Measurements from ENCODE around the gene ZNF326. TPM values are rescaled to one million over a fixed set of nuclear protein-coding genes. Genes with fewer than 3 reads are reported as not detected.

Gene ZNF326
- total and polyA plus RNA-seq, 2 of the 8 experiments (the other 6 are each of a cell fraction or from before 2014, with no cell fraction given), result 12.2 to 30.6 TPM

- Histone ChIP-seq H2BK120ac (replicated peaks; ENCODE audit: low read depth, low read length) (no peak overlapping the region), H3K4me1 (replicated peaks in 1 of 4; ENCODE audit: control insufficient read depth in 3 of 4, insufficient read depth in 4 of 4, low read length in 3 of 4) (peaks cover 0 to 3% (median 3%) of the 10 kb centered on the region in 4 experiments; a peak in 4 of 7 replicates), H3K27me3 (replicated peaks in 1 of 4; ENCODE audit: control insufficient read depth in 3 of 4, extremely low read depth in 1 of 4, insufficient read depth in 3 of 4, low read length in 3 of 4) (no peaks in the 10 kb centered on the region), H3K18ac (ENCODE audit: extremely low read depth, low read length) (no peak overlapping the region), H3K14ac (ENCODE audit: insufficient read length) (no peak overlapping the region), H3K4ac (replicated peaks; ENCODE audit: insufficient read length, low read depth, low read length) (no peak overlapping the region), H3K36me3 (ENCODE audit: control insufficient read depth in 2 of 4, insufficient read depth in 4 of 4, low read length in 3 of 4) (no peaks in the 10 kb centered on the region), H4K5ac (ENCODE audit: insufficient read length, low read depth, low read length) (no peak overlapping the region), H4K91ac (replicated peaks; ENCODE audit: insufficient read length, low read length) (no peak overlapping the region), H2BK12ac (ENCODE audit: low read depth, low read length) (no peak overlapping the region), H3K79me2 (ENCODE audit: control insufficient read depth in 1 of 2, insufficient read depth in 2 of 2, low read length in 2 of 2) (no peaks in the 10 kb centered on the region), H2BK15ac (ENCODE audit: low read length) (no peak overlapping the region), H3K23me2 (ENCODE audit: low read depth, low read length) (no peaks in the 10 kb centered on the region), H3K9me3 (ENCODE audit: insufficient read depth in 2 of 2, low read depth in 1 of 2, low read length in 1 of 2) (peaks cover 0 to 3% of the 10 kb centered on the region in 2 experiments; a peak in 2 of 4 replicates), H2BK5ac (ENCODE audit: low read depth, low read length) (no peak overlapping the region), H3K56ac (replicated peaks; ENCODE audit: insufficient read length, low read depth, low read length) (no peak overlapping the region), H3K23ac (ENCODE audit: insufficient read length) (no peak overlapping the region), H4K20me1 (replicated peaks in 1 of 2; ENCODE audit: control insufficient read depth in 1 of 2, insufficient read depth in 2 of 2, low read length in 2 of 2) (no peaks in the 10 kb centered on the region), H2AFZ (ENCODE audit: low read length) (no peak overlapping the region), H3K4me3 (ENCODE audit: extremely low read depth in 1 of 4, insufficient read depth in 2 of 4, low read depth in 3 of 4, low read length in 4 of 4) (no peak overlapping the region), H2AK5ac (ENCODE audit: low read depth, low read length) (no peak overlapping the region), H3K27ac (ENCODE audit: low read depth, low read length) (no peak overlapping the region), H3K79me1 (ENCODE audit: low read depth, low read length) (no peaks in the 10 kb centered on the region), H3K4me2 (ENCODE audit: insufficient read depth in 1 of 2, low read depth in 2 of 2, low read length in 2 of 2) (no peak overlapping the region), H2BK20ac (ENCODE audit: low read length) (no peak overlapping the region), H4K8ac (ENCODE audit: extremely low read depth, insufficient read depth, low read length) (no peak overlapping the region), H3K9ac (replicated peaks in 1 of 4; ENCODE audit: extremely low read depth in 1 of 4, low read depth in 3 of 4, low read length in 3 of 4) (no peak overlapping the region)
- ChIA-PET POLR2A (ENCODE audit: partially characterized antibody) (interaction anchor here (0.6 kb wide), 1 partner anchor 18 kb away, joined by 3 read pairs; no protein-coding TSS in a partner anchor), CTCF (ENCODE audit: partially characterized antibody) (interaction anchor here (0.8 kb wide), 1 partner anchor 11 kb away, joined by 3 read pairs; no protein-coding TSS in a partner anchor)
- 91% methylated on average over 2 of the region's 2 CpGs; no CpG with 5 or more reads in 1 of the 2 experiments for WGBS, 2 experiments (ENCODE audit: extremely low coverage in 1 of 2, insufficient coverage in 1 of 2, insufficient read length in 1 of 2, insufficient replicate concordance in 2 of 2, low coverage in 1 of 2, low lambda C conversion rate in 2 of 2, missing lambda C conversion rate in 1 of 2)
- no peak for DNase-seq (ENCODE audit: low read depth in 1 of 2, low spot score in 2 of 2)
- FAIRE-seq, result no peak
- no peak for TF ChIP-seq BCL11A (IDR thresholded peaks at IDR 0.05; ENCODE audit: low read depth in 2 of 2, low read length in 2 of 2)
- no peak for TF ChIP-seq EZH2 (IDR thresholded peaks at IDR 0.05; ENCODE audit: low read depth, low read length, severe bottlenecking)
- no peak for TF ChIP-seq GABPA (IDR thresholded peaks at IDR 0.05; ENCODE audit: borderline replicate concordance, insufficient read depth, low read length)
- TF ChIP-seq PHF8 (conservative IDR thresholded peaks at IDR 0.05; ENCODE audit: low read depth, low read length), result no peak
- no peak for TF ChIP-seq SRF (IDR thresholded peaks at IDR 0.05; ENCODE audit: low read depth, low read length)
- TF ChIP-seq SP4 (IDR thresholded peaks at IDR 0.05; ENCODE audit: low read length), result no peak
- TF ChIP-seq SIX5 (IDR thresholded peaks at IDR 0.05; ENCODE audit: low read depth, low read length), result no peak
- no peak for TF ChIP-seq POLR2AphosphoS5 (IDR thresholded peaks at IDR 0.05; ENCODE audit: low read depth, low read length)
- no peak for TF ChIP-seq SUZ12 (IDR thresholded peaks at IDR 0.05; ENCODE audit: low read length)
- no peak for TF ChIP-seq BACH1 (IDR thresholded peaks at IDR 0.05; ENCODE audit: low read length)
- TF ChIP-seq USF2 (IDR thresholded peaks at IDR 0.05; ENCODE audit: low read length), result no peak
- TF ChIP-seq HDAC2 (IDR thresholded peaks at IDR 0.05; ENCODE audit: borderline replicate concordance in 1 of 2, low read depth in 2 of 2, low read length in 2 of 2), result no peak
- no peak for TF ChIP-seq FOSL1 (IDR thresholded peaks at IDR 0.05; ENCODE audit: insufficient read depth, low read depth, low read length)
Observed at GRCh38 chr1:89959719-89960118, 35.2 kb upstream of the ZNF326 start.

Measured in H1 (cell line).